ENCODE measurements around the gene CRADD.

GRCh38 chr12:93663006-93663728 lies 14.0 kb upstream of the CRADD start:
- no peak for TF ChIP-seq POLR2A (IDR thresholded peaks at IDR 0.05)
- TF ChIP-seq, protein P1, sequence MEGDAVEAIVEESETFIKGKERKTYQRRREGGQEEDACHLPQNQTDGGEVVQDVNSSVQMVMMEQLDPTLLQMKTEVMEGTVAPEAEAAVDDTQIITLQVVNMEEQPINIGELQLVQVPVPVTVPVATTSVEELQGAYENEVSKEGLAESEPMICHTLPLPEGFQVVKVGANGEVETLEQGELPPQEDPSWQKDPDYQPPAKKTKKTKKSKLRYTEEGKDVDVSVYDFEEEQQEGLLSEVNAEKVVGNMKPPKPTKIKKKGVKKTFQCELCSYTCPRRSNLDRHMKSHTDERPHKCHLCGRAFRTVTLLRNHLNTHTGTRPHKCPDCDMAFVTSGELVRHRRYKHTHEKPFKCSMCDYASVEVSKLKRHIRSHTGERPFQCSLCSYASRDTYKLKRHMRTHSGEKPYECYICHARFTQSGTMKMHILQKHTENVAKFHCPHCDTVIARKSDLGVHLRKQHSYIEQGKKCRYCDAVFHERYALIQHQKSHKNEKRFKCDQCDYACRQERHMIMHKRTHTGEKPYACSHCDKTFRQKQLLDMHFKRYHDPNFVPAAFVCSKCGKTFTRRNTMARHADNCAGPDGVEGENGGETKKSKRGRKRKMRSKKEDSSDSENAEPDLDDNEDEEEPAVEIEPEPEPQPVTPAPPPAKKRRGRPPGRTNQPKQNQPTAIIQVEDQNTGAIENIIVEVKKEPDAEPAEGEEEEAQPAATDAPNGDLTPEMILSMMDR (IDR thresholded peaks at IDR 0.05), result no peak
